ENCODE data around the gene ARHGEF12.

GRCh38 chr11:120298461-120298860 lies 37.8 kb upstream of the ARHGEF12 start:
- TF ChIP-seq POLR2A (IDR thresholded peaks at IDR 0.05) (no peak), CTCF (IDR thresholded peaks at IDR 0.05) (no peak)
